ENCODE measurements around the gene HNRNPH1.

DNA sequence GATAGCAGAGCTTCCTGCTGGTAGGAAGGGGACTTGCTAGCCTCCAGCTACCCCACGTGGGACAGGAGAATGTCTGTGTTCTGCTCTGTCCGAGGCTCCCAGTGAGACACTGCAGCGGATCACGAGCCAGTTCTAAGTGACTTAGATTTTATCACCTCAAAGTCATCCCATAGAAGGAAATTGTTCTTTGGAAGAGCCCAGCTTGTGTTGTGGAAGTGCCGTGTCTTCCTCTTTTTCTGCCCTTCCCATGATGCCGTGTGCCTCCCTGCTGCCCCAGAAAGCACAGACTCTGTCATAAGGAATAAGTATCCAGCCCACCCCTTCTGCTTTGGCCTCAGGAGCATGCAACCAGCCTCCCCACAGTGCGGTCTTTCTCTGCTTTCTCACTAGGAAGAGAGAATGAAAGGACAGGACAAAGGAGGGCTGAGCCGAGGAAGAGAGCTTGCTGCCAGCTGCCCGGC lies 37.5 kb downstream of the HNRNPH1 start:
- TF ChIP-seq, protein P1, sequence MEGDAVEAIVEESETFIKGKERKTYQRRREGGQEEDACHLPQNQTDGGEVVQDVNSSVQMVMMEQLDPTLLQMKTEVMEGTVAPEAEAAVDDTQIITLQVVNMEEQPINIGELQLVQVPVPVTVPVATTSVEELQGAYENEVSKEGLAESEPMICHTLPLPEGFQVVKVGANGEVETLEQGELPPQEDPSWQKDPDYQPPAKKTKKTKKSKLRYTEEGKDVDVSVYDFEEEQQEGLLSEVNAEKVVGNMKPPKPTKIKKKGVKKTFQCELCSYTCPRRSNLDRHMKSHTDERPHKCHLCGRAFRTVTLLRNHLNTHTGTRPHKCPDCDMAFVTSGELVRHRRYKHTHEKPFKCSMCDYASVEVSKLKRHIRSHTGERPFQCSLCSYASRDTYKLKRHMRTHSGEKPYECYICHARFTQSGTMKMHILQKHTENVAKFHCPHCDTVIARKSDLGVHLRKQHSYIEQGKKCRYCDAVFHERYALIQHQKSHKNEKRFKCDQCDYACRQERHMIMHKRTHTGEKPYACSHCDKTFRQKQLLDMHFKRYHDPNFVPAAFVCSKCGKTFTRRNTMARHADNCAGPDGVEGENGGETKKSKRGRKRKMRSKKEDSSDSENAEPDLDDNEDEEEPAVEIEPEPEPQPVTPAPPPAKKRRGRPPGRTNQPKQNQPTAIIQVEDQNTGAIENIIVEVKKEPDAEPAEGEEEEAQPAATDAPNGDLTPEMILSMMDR (IDR thresholded peaks at IDR 0.05): no peak
- TF ChIP-seq ZFX (IDR thresholded peaks at IDR 0.05; ENCODE audit: borderline replicate concordance): no peak

Measured in 22Rv1 (cell line).